ACHN (cell line): Measurements from ENCODE around the gene EIF3C.
"Not testable (repeated sequence)": the region's sequence is repeated elsewhere in the genome, so short reads cannot be mapped to it uniquely, and the experiment has no call there.

Source experiments
- DNase-seq: peaks from one replicate; pipeline ENCODE4 v3.0.0-alpha.2; 2015
- in situ Hi-C: cut with HindIII; loops from 2 replicates; pipeline ENCODE4 v1.10.0; 2017; ENCODE audit warnings: low sequenced_read_pairs, low pct_ligation_motif_present, low pct_unique_long_range_greater_than_20kb

The EIF3C gene

GRCh38 chr16:28711220-28712083 lies at the start of gene EIF3C:
TSS of gene EIF3C (plus strand) at chr16:28711464. CDS start at chr16:28711687, 223 bp downstream.
- DNase-seq, in situ Hi-C loops: not testable (repeated sequence)

- DNase-seq, in situ Hi-C loops: not testable (repeated sequence)
Observed at GRCh38 chr16:28666264-28666663, 45.0 kb upstream of the EIF3C start.

- in situ Hi-C loops, DNase-seq: not testable (repeated sequence)
Observed at GRCh38 chr16:28667480-28667879, 43.8 kb upstream of the EIF3C start.

- in situ Hi-C loops, result not testable (repeated sequence)
Observed at GRCh38 chr16:28668199-28668598, 43.1 kb upstream of the EIF3C start.

GRCh38 chr16:28688327-28688952 lies 22.8 kb upstream of the EIF3C start:
- DNase-seq, in situ Hi-C loops: not testable (repeated sequence)

More at GRCh38 chr16:28668199-28668598, 43.1 kb upstream of the EIF3C start:
- DNase-seq, result not testable (repeated sequence)

GRCh38 chr16:28689425-28689824 lies 21.8 kb upstream of the EIF3C start:
- DNase-seq, in situ Hi-C loops: not testable (repeated sequence)

- DNase-seq, in situ Hi-C loops: not testable (repeated sequence)
Observed at GRCh38 chr16:28691722-28692121, 19.5 kb upstream of the EIF3C start.

- in situ Hi-C loops, DNase-seq: not testable (repeated sequence)
Observed at GRCh38 chr16:28693257-28693950, 17.9 kb upstream of the EIF3C start.

- DNase-seq, in situ Hi-C loops: not testable (repeated sequence)
Observed at GRCh38 chr16:28699792-28700191, 11.5 kb upstream of the EIF3C start.

GRCh38 chr16:28700349-28700748 lies 10.9 kb upstream of the EIF3C start:
- in situ Hi-C loops, DNase-seq: not testable (repeated sequence)

- DNase-seq, in situ Hi-C loops: not testable (repeated sequence)
Observed at GRCh38 chr16:28701384-28701783, 9.9 kb upstream of the EIF3C start.

- in situ Hi-C loops, DNase-seq: not testable (repeated sequence)
Observed at GRCh38 chr16:28704246-28704645, 7.0 kb upstream of the EIF3C start.

- DNase-seq, in situ Hi-C loops: not testable (repeated sequence)
Observed at GRCh38 chr16:28722852-28723650, 11.8 kb downstream of the EIF3C start.

- DNase-seq, in situ Hi-C loops: not testable (repeated sequence)
Observed at GRCh38 chr16:28731253-28731652, 20.0 kb downstream of the EIF3C start.

- DNase-seq, in situ Hi-C loops: not testable (repeated sequence)
Observed at GRCh38 chr16:28732455-28733124, 21.3 kb downstream of the EIF3C start.

GRCh38 chr16:28739787-28740186 lies 28.5 kb downstream of the EIF3C start:
- DNase-seq, in situ Hi-C loops: not testable (repeated sequence)

- DNase-seq, in situ Hi-C loops: not testable (repeated sequence)
Observed at GRCh38 chr16:28740631-28741030, 29.4 kb downstream of the EIF3C start.
